Mesothelial cell of epicardium (in vitro differentiated cells): ENCODE results near the gene CPLANE2. TPM values are rescaled to one million over a fixed set of nuclear protein-coding genes. Genes with fewer than 3 reads are reported as not detected.
A peak's percentile ranks its signal among the peaks of the same experiment; 100 is the strongest.

Experiments used
- DNase-seq, 2 experiments: peaks; one replicate each; pipeline ENCODE4 v3.0.0; 2021; ENCODE audit warnings: low spot score in 2 of 2; ENCODE audit not compliant: unreplicated experiment in 2 of 2
- H3K27ac Mint-ChIP-seq: 2 replicates; pipeline ENCODE4 v1.8.0; 2021; ENCODE audit warnings: mixed read lengths
- H3K27me3 Mint-ChIP-seq: 2 replicates; pipeline ENCODE4 v1.8.0; 2021; ENCODE audit warnings: low read depth, mixed read lengths
- H3K36me3 Mint-ChIP-seq: 2 replicates; pipeline ENCODE4 v1.8.0; 2021; ENCODE audit warnings: mixed read lengths
- H3K4me1 Mint-ChIP-seq: 2 replicates; pipeline ENCODE4 v1.8.0; 2021; ENCODE audit warnings: mixed read lengths
- H3K4me3 Mint-ChIP-seq: 2 replicates; pipeline ENCODE4 v1.8.0; 2021; ENCODE audit warnings: mild to moderate bottlenecking, moderate library complexity, mixed read lengths
- H3K9me3 Mint-ChIP-seq: 2 replicates; pipeline ENCODE4 v1.8.0; 2021; ENCODE audit warnings: mixed read lengths
- CTCF ChIP-seq: fragments of 200-600 bp; sonication (generic); IDR thresholded peaks from one replicate; pipeline ENCODE4 v1.5.0; 2021; ENCODE audit warnings: antibody characterized with exemption; ENCODE audit not compliant: unreplicated experiment
- total RNA-seq: library from RNA; stranded (reverse); gene quantifications from 3 replicates; pipeline ENCODE4 v1.2.1, GENCODE V29; 2021

CPLANE2 gene
- total RNA-seq, 1 donor from 2014 or later = 10.7 TPM

- Mint-ChIP-seq H3K36me3 (peaks cover 19% of the 10 kb centered on the region), H3K27me3 (no peaks in the 10 kb centered on the region), H3K9me3 (no peaks in the 10 kb centered on the region), H3K27ac (no peak overlapping the region), H3K4me3 (no peak overlapping the region), H3K4me1 (no peaks in the 10 kb centered on the region)
- TF ChIP-seq CTCF = no peak
- no peak for DNase-seq
Measured at GRCh38 chr1:16275591-16275990, 38.6 kb upstream of the CPLANE2 start.

GRCh38 chr1:16267690-16268180 is 30.8 kb upstream of the CPLANE2 start:
- H3K4me3 Mint-ChIP-seq = no peak overlapping the region
- no peak for TF ChIP-seq CTCF
- H3K36me3 Mint-ChIP-seq = peaks cover 9% of the 10 kb centered on the region
- DNase-seq = no peak
- no peaks in the 10 kb centered on the region for H3K9me3 Mint-ChIP-seq
- no peak overlapping the region for H3K27ac Mint-ChIP-seq
- peaks cover 17% of the 10 kb centered on the region for H3K4me1 Mint-ChIP-seq
- no peaks in the 10 kb centered on the region for H3K27me3 Mint-ChIP-seq

- H3K27ac Mint-ChIP-seq = peak overlapping the region; percentile 26
- H3K36me3 Mint-ChIP-seq = peaks cover 9% of the 10 kb centered on the region
- H3K9me3 Mint-ChIP-seq = no peaks in the 10 kb centered on the region
- TF ChIP-seq CTCF = no peak
- H3K27me3 Mint-ChIP-seq = no peaks in the 10 kb centered on the region
- H3K4me1 Mint-ChIP-seq = peaks cover 17% of the 10 kb centered on the region
- DNase-seq = no peak
- no peak overlapping the region for H3K4me3 Mint-ChIP-seq
Measured at GRCh38 chr1:16266411-16267118, 29.6 kb upstream of the CPLANE2 start.

- Mint-ChIP-seq H3K4me1 (peaks cover 6% of the 10 kb centered on the region), H3K27me3 (no peaks in the 10 kb centered on the region), H3K4me3 (no peak overlapping the region), H3K36me3 (peaks cover 3% of the 10 kb centered on the region), H3K27ac (no peak overlapping the region), H3K9me3 (no peaks in the 10 kb centered on the region)
- no peak for TF ChIP-seq CTCF
- DNase-seq = no peak
Measured at GRCh38 chr1:16262067-16262466, 25.1 kb upstream of the CPLANE2 start.

- peaks cover 3% of the 10 kb centered on the region for H3K36me3 Mint-ChIP-seq
- no peak overlapping the region for H3K27ac Mint-ChIP-seq
- H3K9me3 Mint-ChIP-seq = no peaks in the 10 kb centered on the region
- DNase-seq = no peak
- H3K4me1 Mint-ChIP-seq = no peaks in the 10 kb centered on the region
- no peaks in the 10 kb centered on the region for H3K27me3 Mint-ChIP-seq
- H3K4me3 Mint-ChIP-seq = no peak overlapping the region
- TF ChIP-seq CTCF = no peak
Measured at GRCh38 chr1:16260814-16261213, 23.8 kb upstream of the CPLANE2 start.
